Hematopoietic multipotent progenitor cell treated with erythropoietin and hydrocortisone succinate and interleukin-3 and kit ligand, for 8 days (in vitro differentiated cells): Measurements from ENCODE around the gene WDR45B.

Experiments used
- DNase-seq: peaks from one replicate; pipeline ENCODE4 v3.0.0-alpha.2; 2015

Gene WDR45B

DNA sequence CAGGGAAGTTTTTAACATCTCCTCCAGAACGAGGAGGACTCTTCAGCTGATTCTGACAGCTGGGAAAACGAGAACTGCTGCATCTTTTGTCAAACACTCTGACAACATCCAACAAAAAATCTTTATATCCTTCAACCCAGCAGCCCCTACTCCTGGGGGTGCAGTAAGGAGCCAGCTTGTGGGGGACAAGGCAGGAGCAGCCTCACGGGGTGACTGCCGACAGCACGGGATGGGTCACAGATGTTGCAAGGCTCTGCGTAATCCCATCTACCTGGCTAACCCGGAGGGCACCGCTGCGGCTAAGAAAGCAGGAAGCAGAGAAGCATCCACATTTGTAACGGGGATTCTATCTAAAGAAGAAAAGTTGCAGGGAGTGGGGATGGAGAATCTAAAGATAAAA lies 28.6 kb downstream of the WDR45B start:
- DNase-seq, result no peak

DNA sequence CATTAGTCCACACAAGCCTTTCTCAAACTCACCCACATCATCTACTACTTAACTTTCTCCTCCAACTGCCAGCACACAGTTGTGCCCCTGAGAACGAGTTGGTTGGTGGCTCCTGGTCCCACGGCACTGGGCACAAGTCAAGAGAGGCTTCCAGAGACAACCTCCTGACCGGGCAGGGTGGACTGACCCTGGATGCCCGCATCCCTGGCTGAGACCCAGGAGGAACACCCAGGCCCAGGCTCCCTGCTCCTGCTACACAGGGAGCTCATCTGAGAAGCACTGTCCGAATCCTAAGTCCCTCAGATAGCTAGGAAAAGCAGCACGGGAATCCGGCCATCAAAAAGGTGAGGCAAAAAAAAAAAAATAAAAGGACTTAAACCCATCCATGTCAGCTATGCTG lies 29.0 kb downstream of the WDR45B start:
- no peak for DNase-seq

DNA sequence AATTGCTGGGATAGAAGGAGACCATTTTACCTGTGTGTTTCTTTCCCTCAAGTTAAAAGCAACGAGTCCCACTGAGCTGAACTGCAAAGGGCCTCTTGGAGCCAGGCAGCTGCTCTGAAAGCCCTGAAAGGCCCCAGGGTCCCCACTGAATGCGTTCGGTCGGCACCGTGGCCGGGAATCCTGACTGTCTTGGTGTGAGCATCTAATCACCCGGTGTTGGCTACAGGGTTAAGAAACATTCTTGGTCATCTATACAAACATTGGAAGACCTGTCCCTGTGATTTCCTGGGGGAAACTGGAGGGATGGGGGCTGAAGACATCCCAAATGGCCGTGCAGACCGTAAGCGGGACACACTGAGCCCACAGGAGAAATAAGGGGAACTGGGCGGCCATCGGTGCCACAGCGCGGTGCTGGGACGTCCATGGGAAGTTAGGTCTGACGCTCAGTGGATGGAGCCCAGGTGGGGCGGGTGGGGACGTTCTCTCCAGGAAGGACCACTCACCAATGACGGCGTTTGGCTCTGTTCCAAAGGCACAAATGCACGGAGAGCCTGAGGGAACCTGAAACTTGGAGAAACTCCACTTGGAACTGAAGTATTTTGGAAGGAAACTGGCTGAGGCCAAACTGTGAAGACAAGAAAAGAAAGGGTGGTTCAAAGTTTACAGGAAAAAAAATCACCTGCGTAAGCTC lies 32.1 kb downstream of the WDR45B start:
- DNase-seq, result no peak

DNA sequence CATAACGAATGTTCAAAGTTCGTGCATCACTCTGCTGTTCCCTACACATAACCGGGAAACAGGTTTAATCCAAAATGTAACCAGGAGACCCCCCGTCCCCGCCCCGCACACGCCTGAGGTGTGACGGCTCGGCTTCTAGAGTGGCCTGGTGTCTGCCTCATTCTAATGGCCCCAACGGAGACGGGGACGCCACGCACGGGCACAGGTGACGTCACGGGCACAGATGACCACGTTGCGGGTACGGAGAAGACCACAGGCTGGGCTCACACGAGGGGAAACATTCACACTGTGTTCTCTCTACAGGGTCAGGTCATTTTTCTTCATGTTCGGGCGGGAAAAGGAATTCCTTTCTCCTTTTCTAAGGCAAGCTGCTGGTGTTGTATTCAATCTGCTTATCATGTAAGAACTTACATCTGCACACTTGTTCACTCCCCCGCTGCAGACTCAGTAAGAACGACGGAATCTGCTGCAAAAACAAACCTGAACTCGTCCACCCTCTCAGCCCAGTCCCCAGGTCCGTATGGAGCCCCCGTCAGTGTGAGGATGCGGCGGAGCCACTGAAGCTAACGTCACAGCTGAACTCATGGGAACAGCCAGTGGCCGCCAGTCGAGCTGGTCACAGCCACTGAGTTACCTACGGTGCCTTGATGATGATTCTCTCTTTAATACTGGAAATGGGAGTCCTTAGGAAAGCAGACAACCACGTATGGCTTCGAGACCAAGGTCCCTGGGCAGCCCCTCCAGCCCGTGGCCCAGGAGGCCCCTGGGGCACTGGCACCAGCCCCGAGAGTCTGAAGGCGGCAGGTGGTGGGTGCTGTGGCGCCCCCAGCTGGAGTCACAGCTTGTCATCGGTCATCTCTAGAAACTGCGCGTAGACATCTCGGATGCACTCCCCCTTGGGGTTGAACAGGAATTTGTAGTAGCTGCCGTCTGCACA lies 32.9 kb downstream of the WDR45B start:
- DNase-seq, result no peak

DNA sequence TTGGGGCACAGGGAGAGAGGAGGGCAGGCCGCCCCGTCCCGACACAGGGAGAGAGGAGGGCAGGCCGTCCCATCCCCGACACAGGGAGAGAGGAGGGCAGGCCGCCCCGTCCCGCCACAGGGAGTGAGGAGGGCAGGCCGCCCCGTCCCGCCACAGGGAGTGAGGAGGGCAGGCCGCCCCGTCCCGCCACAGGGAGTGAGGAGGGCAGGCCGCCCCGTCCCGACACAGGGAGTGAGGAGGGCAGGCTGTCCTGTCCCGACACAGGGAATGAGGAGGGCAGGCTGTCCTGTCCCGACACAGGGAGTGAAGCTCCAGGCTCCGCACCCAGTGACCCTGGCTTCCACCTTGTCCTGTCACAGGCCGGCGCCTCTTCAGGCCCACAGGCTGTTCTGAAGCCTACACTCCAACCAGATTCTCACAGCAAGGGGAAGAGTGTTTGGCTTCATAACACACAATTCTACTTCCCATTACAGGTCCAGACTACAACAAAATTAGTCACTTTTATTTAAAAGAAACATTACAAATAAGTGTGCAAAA lies 34.1 kb downstream of the WDR45B start:
- no peak for DNase-seq

DNA sequence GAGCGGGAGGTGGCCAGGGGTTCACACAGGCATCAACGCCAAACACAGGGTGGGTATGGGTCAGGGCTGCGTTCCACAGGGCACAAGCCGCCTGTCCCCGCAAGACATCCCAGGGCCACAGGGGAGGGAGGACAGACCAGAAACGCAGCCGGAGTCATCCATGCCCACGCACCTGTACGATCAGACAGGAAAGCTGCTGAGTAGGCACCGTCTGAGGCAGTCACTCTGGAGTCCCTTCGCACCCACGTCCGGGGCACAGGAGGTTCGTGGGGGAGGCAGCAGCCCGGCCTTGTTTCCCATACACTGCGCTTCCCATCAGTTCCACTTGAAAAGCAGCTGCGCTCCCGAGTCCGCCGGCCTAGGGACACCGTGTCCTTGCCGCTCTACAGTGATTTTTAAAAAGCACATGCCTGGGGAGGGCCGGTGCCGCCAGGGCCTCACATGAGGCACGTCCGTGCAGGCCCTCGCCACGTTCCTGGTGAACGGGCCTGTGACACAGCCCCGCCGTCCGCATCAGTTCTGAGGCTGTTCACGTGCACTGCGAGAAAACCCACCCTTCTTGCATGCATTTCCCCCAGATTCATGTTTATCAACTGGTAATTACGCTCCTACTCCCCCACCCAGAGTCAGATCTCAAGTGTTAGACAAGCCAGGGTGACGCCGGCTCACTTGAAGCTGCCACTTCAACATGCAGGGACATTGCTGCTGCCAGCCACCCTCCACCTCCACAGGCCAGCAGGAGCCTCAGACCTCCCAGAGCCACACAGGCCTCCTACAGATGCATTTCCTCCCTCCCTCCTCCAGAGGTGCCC lies 34.8 kb downstream of the WDR45B start:
- DNase-seq, result no peak

DNA sequence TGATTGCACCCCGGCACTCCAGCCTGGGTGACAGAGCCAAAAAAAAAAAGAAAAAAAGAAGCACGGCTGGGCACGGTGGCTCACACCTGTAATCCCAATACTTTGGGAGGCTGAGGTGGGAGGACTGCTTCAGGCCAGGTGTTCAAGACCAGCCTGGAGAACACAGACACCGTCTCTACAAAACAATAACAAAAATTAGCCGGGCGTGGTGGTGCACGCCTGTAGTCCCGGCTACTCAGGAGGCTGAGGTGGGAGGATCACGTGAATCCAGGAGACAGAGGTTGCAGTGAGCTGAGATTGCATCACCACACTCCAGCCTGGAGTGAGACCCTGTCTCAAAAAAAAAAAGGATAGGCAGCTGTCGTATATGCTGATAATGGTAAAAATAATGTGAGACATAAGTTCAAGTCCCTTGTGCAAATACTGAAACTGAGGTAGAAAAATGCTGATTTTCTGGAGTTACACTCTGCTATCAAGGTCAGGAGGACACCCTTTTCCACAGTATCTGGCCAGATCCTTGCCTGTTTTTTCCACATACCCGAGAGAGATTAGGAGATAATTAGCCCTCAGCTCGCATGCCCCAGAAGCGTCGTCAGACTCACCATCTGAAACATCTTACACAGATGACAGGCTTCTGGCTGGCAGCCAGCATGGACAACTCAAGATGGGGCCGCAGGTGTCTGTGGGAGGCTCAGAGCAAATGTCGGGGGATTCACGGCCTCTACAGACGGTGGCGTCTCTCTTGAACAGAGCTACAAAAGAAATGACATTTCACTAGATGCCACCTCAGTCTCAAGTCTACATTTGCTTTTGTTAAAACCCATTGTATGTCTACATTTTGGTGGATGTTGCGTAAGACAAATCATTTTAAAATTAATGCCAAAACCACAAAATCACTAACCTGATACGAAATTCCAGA lies 36.8 kb downstream of the WDR45B start:
- peak; percentile 32 for DNase-seq

DNA sequence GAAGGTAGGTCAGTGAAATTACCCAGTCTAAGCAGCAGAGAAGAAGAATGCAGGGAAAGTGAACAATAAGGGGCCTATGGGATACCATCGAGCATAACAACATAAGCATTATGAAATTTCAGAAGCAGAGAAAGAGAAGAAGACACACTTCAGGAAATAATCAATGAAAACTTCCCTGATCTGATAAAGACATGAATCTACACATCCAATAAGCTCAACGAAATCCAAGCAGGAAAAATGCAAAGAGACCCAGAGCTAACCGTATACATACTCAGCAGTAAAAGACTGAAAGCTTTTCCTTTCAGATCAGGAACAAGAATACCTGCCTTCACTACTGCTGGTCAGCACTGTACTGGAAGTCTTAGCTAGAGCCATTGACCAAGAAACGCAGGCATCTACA lies 38.6 kb downstream of the WDR45B start:
- DNase-seq, result no peak

DNA sequence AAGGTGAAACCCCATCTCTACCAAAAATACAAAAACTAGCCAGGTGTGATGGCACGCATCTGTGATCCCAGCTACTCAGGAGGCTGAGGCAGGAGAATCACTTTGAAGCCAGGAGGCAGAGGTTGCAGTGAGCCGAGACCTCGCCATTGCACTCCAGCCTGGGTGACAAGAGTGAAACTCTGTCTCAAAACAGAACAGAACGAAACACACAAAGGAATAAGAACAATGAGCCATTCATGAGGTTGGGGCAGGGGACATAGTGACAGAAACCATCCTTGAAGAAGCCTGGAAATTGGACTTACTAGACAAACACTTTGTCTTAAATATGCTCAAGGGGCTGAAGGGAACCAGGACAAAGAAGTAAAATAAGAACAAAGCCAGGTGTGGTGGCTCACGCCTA lies 39.4 kb downstream of the WDR45B start:
- no peak for DNase-seq

DNA sequence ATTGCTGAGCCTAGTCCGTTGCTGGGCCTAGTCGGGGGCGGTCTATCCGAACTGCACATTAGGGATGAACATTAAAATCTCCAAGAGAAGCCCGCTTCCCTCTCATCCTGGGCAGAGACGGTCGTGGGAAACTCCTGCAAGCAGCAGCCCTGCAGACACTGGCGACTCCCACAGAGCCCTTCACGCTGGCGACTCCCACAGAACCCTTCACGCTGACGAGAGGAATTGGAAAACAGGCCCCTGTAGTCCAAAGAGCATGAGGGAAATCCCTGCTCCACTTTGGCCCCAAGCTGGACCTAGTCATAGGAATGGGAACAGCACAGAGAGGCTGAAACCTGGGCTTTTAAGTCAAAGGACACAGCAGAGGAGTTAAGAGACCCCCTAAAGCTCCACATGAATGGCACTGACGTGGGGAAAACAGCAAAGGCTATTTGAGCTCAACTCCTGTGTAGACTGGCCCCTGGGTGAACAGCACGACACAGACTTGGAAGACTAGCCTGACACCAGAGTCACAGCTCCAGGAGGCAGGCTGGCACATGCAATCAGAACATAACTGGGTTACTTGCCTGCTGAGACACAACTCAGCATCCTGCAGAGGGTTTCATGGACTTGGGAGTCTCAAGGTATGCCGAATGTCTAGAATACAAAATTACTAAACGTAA lies 42.2 kb downstream of the WDR45B start:
- no peak for DNase-seq

DNA sequence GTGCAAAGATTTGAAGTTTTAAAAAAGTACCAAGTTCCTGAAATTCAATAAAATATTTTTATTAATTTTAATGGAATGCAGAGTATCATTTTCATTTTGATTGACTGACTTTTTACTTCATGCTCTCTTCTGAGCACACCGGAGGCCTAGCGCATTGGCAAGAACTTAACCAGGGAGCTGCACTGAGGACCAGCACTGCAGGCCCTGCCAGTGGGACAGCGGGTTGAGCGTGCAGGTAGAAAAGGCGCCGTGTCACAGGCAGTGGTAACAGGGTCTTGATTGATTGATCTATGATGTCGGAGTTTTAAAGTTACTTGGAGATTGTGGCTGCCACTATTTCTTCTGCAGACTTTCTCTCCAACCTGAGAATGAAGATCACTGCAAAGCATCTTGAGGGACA lies 43.7 kb downstream of the WDR45B start:
- DNase-seq, result no peak

DNA sequence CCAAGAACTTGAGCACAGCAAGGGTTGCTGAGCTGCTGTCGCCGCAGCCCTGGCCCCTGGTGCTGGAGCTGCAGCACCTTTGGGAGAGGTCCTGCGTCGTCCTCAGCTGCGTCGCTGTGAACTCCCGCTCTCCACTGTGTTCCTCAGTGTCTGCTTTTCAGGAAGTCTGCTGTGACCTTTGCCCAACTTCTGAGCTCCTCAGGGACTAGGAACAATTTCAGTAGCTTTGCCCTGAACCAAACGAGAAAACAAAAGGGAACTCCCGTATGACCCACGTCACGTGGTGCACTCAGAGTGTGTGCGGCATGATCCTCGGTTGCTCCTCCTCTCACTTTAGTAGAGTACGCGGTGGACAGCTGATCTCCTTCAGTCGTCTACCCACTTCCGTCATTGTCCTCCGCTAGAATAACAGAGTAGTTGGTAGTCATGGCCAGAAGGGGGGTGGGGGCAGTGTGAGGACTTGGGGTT lies 44.2 kb downstream of the WDR45B start:
- DNase-seq, result peak; percentile 90

DNA sequence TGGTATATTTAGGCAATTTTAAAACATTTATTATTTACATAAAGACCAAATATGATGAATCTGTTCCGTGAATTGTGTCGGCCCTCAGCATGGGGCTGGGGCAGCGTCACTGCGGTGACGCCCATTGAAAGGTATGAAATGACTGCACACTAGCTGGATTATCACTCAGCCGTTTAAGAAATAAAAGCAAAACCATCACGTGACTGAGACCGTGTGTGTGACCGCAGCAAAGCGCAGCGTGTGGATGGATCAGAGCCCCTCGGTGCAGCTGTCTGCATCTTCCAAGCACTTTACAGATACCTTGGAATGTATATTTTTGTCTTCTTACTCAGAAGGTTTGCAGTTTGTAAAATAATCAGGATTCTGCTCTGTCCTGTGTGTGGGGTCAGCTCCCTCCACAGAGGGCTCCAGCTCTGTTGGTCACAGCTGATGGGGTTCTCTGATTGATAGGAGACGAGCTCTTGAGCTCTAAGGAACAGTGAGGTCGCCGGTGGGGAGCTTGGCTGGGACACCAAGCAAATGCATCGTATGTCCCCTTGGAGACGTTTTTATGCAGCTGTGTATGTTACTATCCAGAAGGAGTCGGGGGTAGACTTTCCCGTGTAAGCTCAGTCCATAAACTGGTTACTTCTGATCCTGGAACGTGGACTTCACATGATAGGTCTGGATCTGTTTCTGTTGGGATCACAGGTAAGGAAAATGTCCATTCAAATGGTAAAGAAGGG lies 45.1 kb downstream of the WDR45B start:
- no peak for DNase-seq

DNA sequence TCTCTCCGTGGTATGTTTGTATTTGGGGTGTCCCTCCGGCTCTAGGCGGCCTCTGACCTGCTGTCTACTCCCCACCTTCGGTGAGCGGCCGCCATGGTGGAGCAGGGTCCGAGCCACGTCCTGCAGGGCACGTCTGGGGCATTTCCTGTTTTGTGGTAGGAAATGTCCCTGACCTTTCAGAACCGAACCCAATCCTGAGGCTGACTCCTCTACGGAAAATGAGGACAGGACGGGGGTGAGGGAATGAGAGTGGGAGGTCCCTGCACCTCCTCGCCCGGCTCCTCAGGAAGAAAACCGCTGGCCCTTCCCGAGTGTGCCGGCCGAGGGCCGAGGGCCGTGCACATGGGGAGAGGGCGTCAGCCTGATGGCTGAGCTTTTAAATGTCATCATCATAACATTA lies 45.8 kb downstream of the WDR45B start:
- DNase-seq, result no peak

DNA sequence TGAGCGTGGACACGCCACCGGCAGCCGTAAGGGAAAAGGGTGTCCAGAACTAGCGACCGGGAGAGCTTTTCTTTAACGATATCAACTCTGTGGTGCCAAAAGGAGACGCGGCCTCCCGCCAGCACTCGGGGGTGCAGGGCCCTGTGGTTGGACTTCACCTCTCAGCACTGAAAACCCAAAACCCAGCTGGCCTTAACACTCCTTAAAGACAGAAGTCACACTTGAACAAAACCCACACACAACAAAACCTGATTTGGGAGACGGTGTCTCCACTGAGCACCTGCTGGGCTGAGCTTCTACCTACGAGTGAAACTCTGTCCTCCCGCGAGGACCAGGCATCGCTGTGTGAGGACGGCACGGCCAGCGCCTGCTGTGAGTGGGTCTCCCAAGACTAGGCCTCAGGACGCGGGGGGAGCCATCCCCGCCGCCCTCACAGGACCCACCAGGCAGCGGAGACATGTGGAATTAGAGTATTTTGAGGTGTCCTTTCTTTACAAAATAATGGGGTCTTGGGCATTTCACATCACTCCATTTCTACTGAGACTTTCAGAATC lies 46.7 kb downstream of the WDR45B start:
- DNase-seq, result no peak

DNA sequence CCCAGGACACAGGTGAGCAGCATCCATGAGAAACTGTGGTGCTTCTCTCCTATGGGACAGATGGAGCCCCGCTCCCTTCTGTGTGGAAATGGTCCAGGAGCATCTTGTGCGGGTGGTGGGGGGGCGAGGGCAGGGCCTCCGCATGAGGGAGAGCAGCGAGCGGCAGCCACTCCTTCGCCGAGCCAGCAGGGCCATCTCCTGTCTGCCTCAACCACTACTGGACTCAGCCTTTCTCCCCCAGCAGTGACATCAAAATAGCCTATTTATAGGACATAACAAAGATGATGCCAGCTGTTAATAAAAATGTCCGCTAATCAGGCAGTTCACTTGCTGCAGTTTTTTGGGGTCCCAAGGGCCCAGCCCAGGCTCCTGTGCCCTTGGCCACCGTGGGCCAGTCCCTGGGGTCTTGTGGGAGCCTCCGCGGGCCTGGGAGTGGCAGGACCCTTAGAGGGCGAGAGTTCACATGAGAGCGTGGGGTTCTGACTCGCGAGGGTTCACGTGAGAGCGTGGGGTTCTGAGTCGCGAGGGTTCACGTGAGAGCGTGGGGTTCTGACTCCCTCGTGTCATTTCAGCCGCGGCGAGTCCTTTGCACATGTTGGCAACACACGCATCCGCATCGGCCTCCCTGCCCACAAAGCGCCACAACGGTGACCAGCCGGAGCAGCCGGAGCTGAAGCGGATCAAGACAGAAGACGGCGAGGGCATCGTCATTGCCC lies 47.4 kb downstream of the WDR45B start:
- DNase-seq, result no peak

DNA sequence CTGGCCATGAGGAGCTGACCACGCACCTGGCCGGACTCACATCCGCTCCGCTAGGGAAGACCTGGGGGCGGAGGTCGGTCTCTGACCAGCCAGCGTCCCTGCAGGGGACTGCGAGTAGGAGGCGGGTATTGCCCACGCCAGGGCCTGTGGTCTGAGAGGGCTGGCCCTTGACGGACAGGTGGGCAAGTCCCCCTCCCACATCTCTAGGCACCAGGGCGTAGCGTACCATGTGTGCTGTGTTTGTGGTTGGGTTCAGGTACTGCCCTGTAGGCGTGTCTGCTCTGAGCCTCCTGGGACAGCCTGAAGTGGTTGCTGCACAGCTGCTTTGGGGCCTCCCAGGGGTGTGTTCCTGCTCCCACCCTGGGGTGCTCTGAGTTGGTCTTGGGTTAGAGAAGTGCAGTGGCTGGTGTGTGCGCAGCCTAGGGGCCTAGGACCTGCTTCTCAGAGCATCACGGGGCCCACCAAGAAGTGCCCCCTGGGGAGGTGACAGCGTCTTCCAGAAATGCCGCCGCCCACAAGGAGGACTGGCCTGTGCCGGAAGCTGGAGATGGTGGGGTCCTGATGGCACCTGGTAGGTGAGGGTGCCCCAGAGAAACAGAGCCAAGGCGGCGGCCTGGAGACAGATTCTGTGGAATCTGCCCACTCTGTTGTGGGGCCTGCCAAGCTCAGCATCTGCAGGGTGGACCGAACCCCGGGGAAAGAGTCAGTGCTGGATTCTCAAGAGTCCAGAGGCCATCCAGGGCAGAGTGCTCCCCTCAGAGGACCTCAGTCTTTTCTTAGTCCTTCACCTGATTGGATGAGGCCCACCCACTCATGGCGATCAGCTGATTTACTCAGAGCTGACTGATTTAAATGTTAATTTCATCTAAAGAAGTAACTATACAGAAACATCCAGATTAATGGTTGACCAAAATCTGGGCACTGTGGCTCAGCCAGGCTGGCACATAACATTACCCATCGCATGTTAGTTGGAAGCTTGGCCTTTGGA lies 48.3 kb downstream of the WDR45B start:
- no peak for DNase-seq
